GM23338 (cell line): ENCODE measurements around the gene CD74. TPM values are rescaled to one million over a fixed set of nuclear protein-coding genes. Genes with fewer than 3 reads are reported as not detected.
A peak's percentile ranks its signal among the peaks of the same experiment; 100 is the strongest.

Experiments
- ATAC-seq: fragments of 200-7000 bp; cut with Tn5 transposase; 3 replicates; pipeline ENCODE4 v1.9.1; 2020
- DNase-seq: peaks from one replicate; pipeline ENCODE4 v3.0.0-alpha.2; 2015; ENCODE audit warnings: low spot score
- H2AFZ ChIP-seq: fragments of 200-600 bp; sonication (generic); 2 replicates; pipeline ENCODE4 v1.8.0; 2016; ENCODE audit warnings: antibody characterized with exemption, mild to moderate bottlenecking, moderate library complexity
- H3F3A ChIP-seq: fragments of 200-600 bp; sonication (generic); replicated peaks from 2 replicates; pipeline ENCODE4 v1.8.0; 2017; ENCODE audit warnings: antibody characterized with exemption, mixed run types, low read depth
- H3K27ac ChIP-seq: fragments of 200-600 bp; sonication (generic); 2 replicates; pipeline ENCODE4 v1.6.1; 2016; ENCODE audit warnings: low read depth
- H3K27me3 ChIP-seq: fragments of 200-600 bp; sonication (generic); 2 replicates; pipeline ENCODE4 v1.8.0; 2016; ENCODE audit warnings: mild to moderate bottlenecking, mixed run types, moderate library complexity; ENCODE audit not compliant: insufficient read depth
- H3K36me3 ChIP-seq: fragments of 200-600 bp; sonication (generic); 2 replicates; pipeline ENCODE4 v1.8.0; 2016; ENCODE audit warnings: mild to moderate bottlenecking; ENCODE audit not compliant: insufficient read depth
- H3K4me1 ChIP-seq: fragments of 200-600 bp; sonication (generic); 2 replicates; pipeline ENCODE4 v1.8.0; 2016; ENCODE audit warnings: mild to moderate bottlenecking, moderate library complexity; ENCODE audit not compliant: insufficient read depth
- H3K4me2 ChIP-seq: fragments of 200-600 bp; sonication (generic); 2 replicates; pipeline ENCODE4 v1.7.1; 2017; ENCODE audit warnings: mixed run types
- H3K4me3 ChIP-seq: fragments of 200-600 bp; sonication (generic); 2 replicates; pipeline ENCODE4 v1.6.1; 2016; ENCODE audit warnings: mixed run types
- H3K79me2 ChIP-seq: fragments of 200-600 bp; sonication (generic); replicated peaks from 2 replicates; pipeline ENCODE4 v1.8.0; 2017; ENCODE audit warnings: mild to moderate bottlenecking; ENCODE audit not compliant: insufficient read depth
- H3K9me2 ChIP-seq: fragments of 200-600 bp; sonication (generic); 2 replicates; pipeline ENCODE4 v1.8.0; 2017; ENCODE audit not compliant: insufficient read depth
- H4K20me1 ChIP-seq: fragments of 200-600 bp; sonication (generic); replicated peaks from 2 replicates; pipeline ENCODE4 v1.8.0; 2017; ENCODE audit warnings: mild to moderate bottlenecking; ENCODE audit not compliant: insufficient read depth
- H3K27ac Mint-ChIP-seq: 2 replicates; pipeline ENCODE4 v1.8.0; 2020; ENCODE audit warnings: inconsistent platforms, mild to moderate bottlenecking, moderate library complexity, mixed read lengths
- H3K27me3 Mint-ChIP-seq: 3 replicates; pipeline ENCODE4 v1.8.0; 2022; ENCODE audit warnings: low read depth, mild to moderate bottlenecking, moderate library complexity, mixed read lengths, inconsistent platforms; ENCODE audit not compliant: insufficient read depth, poor library complexity
- H3K36me3 Mint-ChIP-seq: 3 replicates; pipeline ENCODE4 v1.8.0; 2021; ENCODE audit warnings: low read depth, mild to moderate bottlenecking, inconsistent platforms, moderate library complexity, mixed read lengths
- H3K4me1 Mint-ChIP-seq: 3 replicates; pipeline ENCODE4 v1.8.0; 2020; ENCODE audit warnings: mild to moderate bottlenecking, inconsistent platforms, mixed read lengths
- H3K4me3 Mint-ChIP-seq: 3 replicates; pipeline ENCODE4 v1.8.0; 2021; ENCODE audit warnings: moderate library complexity, mild to moderate bottlenecking, inconsistent platforms, mixed read lengths
- H3K9me3 Mint-ChIP-seq: 3 replicates; pipeline ENCODE4 v1.8.0; 2020; ENCODE audit warnings: moderate library complexity, mild to moderate bottlenecking, inconsistent platforms, mixed read lengths
- CREB1 ChIP-seq: fragments of 250-450 bp; sonication (Bioruptor Pico); IDR thresholded peaks from 2 replicates; pipeline ENCODE4 v1.5.0; 2020; ENCODE audit warnings: low read depth, mild to moderate bottlenecking, moderate library complexity
- EZH2 ChIP-seq: fragments of 200-600 bp; sonication (generic); IDR thresholded peaks from one replicate; pipeline ENCODE4 v1.8.0; 2017; ENCODE audit warnings: antibody characterized with exemption, mild to moderate bottlenecking, low read depth; ENCODE audit not compliant: unreplicated experiment
- EZH2phosphoT487 ChIP-seq: fragments of 200-600 bp; sonication (generic); IDR thresholded peaks from one replicate; pipeline ENCODE4 v1.8.1; 2018; ENCODE audit warnings: antibody characterized with exemption; ENCODE audit not compliant: unreplicated experiment
- JUNB ChIP-seq: IDR thresholded peaks from one replicate; pipeline ENCODE4 v1.6.1; 2016; ENCODE audit warnings: antibody characterized with exemption; ENCODE audit not compliant: unreplicated experiment
- NANOG ChIP-seq: IDR thresholded peaks from 2 replicates; pipeline ENCODE4 v1.6.1; 2016; ENCODE audit warnings: antibody characterized with exemption, borderline replicate concordance
- POLR2AphosphoS5 ChIP-seq: IDR thresholded peaks from 2 replicates; pipeline ENCODE4 v1.6.1; 2016; ENCODE audit warnings: antibody characterized with exemption, low read depth
- STAT1 ChIP-seq: IDR thresholded peaks from one replicate; pipeline ENCODE4 v1.6.1; 2016; ENCODE audit warnings: antibody characterized with exemption; ENCODE audit not compliant: unreplicated experiment
- ZNF114 ChIP-seq: fragments of 250-450 bp; sonication (Bioruptor Pico); IDR thresholded peaks from 2 replicates; pipeline ENCODE4 v1.5.0; 2020; ENCODE audit warnings: mild to moderate bottlenecking, moderate library complexity
- ZNF331 ChIP-seq: fragments of 250-450 bp; sonication (Bioruptor Pico); IDR thresholded peaks from 2 replicates; pipeline ENCODE4 v1.5.0; 2020; ENCODE audit warnings: low read depth, mild to moderate bottlenecking, moderate library complexity
- polyA plus RNA-seq: library from polyadenylated mRNA; unstranded; fragments of >200 nt; fragmentation: Nextera tagmentation; extraction: Ambion mirVana; gene quantifications from 2 replicates; pipeline ENCODE4 v1.2.1, GENCODE V29; 2016
- total RNA-seq: library from RNA; depleted of rRNA; stranded (reverse); fragments of >200 nt; shearing (Covaris generic); gene quantifications from 2 replicates; pipeline ENCODE4 v1.2.3, GENCODE V29; 2014
- TF ChIP-seq, protein P1 (sequence below): IDR thresholded peaks from one replicate; pipeline ENCODE4 v1.6.1; 2018; ENCODE audit warnings: antibody characterized with exemption; ENCODE audit not compliant: unreplicated experiment
- TF ChIP-seq, protein P2 (sequence below), 2 experiments: fragments of 200-600 bp in 1 of 2; sonication (generic) in 1 of 2; conservative IDR thresholded peaks; 2 replicates each; pipeline versions ENCODE4 v1.5.1 to v1.6.1; 2016 to 2017; ENCODE audit warnings: antibody characterized with exemption in 2 of 2, low read depth in 2 of 2, mild to moderate bottlenecking in 2 of 2, moderate library complexity in 1 of 2
- TF ChIP-seq, protein P3 (sequence below): IDR thresholded peaks from 2 replicates; pipeline ENCODE4 v1.6.1; 2016; ENCODE audit warnings: antibody characterized with exemption
- TF ChIP-seq, protein P4 (sequence below): fragments of 250-450 bp; sonication (Bioruptor Pico); IDR thresholded peaks from 2 replicates; pipeline ENCODE4 v1.5.0; 2020; ENCODE audit warnings: mild to moderate bottlenecking, moderate library complexity

The CD74 gene
- total and polyA plus RNA-seq, 2 experiments from 2014 or later: 49.8 to 98.4 TPM

DNA sequence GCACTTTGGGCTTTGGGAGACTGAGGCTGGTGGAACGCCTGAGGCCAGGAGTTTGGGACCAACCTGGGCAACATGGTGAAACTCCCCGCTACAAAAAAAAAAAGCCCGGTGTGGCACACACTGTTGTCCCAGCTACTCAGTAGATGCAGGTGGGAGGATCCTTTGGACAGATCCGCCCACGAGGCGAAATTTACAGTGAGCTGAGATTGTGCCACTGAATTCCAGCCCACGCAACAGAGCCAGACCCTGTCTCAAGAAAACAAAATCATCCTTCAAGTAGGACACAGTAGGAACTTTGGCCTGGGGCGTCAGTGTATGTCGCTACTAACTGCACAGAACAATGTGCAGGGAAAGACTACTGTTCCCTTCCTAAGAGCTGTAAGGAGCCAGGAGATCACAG, 32.1 kb upstream of the CD74 start:
- Histone ChIP-seq H3K27ac (peak overlapping the region; percentile 72; the same call in 1 of the 2 replicates), H3K27me3 (no peaks in the 10 kb centered on the region), H2AFZ (no peak overlapping the region), H3K36me3 (peaks cover 52% of the 10 kb centered on the region), H4K20me1 (peaks cover 54% of the 10 kb centered on the region), H3K4me2 (no peak overlapping the region), H3K4me3 (no peak overlapping the region), H3K9me2 (no peaks in the 10 kb centered on the region), H3K4me1 (peaks cover 24% of the 10 kb centered on the region), H3F3A (peaks cover 76% of the 10 kb centered on the region), H3K79me2 (peaks cover 37% of the 10 kb centered on the region)
- ATAC-seq (no peak), DNase-seq (no peak)
- Mint-ChIP-seq H3K27ac (peak overlapping the region; percentile 82; the same call in 1 of the 2 replicates), H3K4me1 (peaks cover 48% of the 10 kb centered on the region), H3K27me3 (peaks cover 50% of the 10 kb centered on the region), H3K4me3 (no peak overlapping the region), H3K9me3 (no peaks in the 10 kb centered on the region; the same call in 1 of the 3 replicates), H3K36me3 (peaks cover 68% of the 10 kb centered on the region)
- TF ChIP-seq, protein P1, sequence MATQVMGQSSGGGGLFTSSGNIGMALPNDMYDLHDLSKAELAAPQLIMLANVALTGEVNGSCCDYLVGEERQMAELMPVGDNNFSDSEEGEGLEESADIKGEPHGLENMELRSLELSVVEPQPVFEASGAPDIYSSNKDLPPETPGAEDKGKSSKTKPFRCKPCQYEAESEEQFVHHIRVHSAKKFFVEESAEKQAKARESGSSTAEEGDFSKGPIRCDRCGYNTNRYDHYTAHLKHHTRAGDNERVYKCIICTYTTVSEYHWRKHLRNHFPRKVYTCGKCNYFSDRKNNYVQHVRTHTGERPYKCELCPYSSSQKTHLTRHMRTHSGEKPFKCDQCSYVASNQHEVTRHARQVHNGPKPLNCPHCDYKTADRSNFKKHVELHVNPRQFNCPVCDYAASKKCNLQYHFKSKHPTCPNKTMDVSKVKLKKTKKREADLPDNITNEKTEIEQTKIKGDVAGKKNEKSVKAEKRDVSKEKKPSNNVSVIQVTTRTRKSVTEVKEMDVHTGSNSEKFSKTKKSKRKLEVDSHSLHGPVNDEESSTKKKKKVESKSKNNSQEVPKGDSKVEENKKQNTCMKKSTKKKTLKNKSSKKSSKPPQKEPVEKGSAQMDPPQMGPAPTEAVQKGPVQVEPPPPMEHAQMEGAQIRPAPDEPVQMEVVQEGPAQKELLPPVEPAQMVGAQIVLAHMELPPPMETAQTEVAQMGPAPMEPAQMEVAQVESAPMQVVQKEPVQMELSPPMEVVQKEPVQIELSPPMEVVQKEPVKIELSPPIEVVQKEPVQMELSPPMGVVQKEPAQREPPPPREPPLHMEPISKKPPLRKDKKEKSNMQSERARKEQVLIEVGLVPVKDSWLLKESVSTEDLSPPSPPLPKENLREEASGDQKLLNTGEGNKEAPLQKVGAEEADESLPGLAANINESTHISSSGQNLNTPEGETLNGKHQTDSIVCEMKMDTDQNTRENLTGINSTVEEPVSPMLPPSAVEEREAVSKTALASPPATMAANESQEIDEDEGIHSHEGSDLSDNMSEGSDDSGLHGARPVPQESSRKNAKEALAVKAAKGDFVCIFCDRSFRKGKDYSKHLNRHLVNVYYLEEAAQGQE: no peak
- TF ChIP-seq, protein P2, sequence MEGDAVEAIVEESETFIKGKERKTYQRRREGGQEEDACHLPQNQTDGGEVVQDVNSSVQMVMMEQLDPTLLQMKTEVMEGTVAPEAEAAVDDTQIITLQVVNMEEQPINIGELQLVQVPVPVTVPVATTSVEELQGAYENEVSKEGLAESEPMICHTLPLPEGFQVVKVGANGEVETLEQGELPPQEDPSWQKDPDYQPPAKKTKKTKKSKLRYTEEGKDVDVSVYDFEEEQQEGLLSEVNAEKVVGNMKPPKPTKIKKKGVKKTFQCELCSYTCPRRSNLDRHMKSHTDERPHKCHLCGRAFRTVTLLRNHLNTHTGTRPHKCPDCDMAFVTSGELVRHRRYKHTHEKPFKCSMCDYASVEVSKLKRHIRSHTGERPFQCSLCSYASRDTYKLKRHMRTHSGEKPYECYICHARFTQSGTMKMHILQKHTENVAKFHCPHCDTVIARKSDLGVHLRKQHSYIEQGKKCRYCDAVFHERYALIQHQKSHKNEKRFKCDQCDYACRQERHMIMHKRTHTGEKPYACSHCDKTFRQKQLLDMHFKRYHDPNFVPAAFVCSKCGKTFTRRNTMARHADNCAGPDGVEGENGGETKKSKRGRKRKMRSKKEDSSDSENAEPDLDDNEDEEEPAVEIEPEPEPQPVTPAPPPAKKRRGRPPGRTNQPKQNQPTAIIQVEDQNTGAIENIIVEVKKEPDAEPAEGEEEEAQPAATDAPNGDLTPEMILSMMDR (conservative IDR thresholded peaks at IDR 0.05; ENCODE audit: low read depth in 2 of 2): no peak
- TF ChIP-seq EZH2: no peak
- TF ChIP-seq JUNB: no peak
- TF ChIP-seq ZNF114 (CRISPR knock-in tag): no peak
- no peak for TF ChIP-seq ZNF331 (CRISPR knock-in tag)
- no peak for TF ChIP-seq NANOG
- TF ChIP-seq, protein P3, sequence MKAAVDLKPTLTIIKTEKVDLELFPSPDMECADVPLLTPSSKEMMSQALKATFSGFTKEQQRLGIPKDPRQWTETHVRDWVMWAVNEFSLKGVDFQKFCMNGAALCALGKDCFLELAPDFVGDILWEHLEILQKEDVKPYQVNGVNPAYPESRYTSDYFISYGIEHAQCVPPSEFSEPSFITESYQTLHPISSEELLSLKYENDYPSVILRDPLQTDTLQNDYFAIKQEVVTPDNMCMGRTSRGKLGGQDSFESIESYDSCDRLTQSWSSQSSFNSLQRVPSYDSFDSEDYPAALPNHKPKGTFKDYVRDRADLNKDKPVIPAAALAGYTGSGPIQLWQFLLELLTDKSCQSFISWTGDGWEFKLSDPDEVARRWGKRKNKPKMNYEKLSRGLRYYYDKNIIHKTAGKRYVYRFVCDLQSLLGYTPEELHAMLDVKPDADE: no peak
- TF ChIP-seq EZH2phosphoT487: no peak
- no peak for TF ChIP-seq STAT1
- TF ChIP-seq POLR2AphosphoS5: no peak
- TF ChIP-seq, protein P4, sequence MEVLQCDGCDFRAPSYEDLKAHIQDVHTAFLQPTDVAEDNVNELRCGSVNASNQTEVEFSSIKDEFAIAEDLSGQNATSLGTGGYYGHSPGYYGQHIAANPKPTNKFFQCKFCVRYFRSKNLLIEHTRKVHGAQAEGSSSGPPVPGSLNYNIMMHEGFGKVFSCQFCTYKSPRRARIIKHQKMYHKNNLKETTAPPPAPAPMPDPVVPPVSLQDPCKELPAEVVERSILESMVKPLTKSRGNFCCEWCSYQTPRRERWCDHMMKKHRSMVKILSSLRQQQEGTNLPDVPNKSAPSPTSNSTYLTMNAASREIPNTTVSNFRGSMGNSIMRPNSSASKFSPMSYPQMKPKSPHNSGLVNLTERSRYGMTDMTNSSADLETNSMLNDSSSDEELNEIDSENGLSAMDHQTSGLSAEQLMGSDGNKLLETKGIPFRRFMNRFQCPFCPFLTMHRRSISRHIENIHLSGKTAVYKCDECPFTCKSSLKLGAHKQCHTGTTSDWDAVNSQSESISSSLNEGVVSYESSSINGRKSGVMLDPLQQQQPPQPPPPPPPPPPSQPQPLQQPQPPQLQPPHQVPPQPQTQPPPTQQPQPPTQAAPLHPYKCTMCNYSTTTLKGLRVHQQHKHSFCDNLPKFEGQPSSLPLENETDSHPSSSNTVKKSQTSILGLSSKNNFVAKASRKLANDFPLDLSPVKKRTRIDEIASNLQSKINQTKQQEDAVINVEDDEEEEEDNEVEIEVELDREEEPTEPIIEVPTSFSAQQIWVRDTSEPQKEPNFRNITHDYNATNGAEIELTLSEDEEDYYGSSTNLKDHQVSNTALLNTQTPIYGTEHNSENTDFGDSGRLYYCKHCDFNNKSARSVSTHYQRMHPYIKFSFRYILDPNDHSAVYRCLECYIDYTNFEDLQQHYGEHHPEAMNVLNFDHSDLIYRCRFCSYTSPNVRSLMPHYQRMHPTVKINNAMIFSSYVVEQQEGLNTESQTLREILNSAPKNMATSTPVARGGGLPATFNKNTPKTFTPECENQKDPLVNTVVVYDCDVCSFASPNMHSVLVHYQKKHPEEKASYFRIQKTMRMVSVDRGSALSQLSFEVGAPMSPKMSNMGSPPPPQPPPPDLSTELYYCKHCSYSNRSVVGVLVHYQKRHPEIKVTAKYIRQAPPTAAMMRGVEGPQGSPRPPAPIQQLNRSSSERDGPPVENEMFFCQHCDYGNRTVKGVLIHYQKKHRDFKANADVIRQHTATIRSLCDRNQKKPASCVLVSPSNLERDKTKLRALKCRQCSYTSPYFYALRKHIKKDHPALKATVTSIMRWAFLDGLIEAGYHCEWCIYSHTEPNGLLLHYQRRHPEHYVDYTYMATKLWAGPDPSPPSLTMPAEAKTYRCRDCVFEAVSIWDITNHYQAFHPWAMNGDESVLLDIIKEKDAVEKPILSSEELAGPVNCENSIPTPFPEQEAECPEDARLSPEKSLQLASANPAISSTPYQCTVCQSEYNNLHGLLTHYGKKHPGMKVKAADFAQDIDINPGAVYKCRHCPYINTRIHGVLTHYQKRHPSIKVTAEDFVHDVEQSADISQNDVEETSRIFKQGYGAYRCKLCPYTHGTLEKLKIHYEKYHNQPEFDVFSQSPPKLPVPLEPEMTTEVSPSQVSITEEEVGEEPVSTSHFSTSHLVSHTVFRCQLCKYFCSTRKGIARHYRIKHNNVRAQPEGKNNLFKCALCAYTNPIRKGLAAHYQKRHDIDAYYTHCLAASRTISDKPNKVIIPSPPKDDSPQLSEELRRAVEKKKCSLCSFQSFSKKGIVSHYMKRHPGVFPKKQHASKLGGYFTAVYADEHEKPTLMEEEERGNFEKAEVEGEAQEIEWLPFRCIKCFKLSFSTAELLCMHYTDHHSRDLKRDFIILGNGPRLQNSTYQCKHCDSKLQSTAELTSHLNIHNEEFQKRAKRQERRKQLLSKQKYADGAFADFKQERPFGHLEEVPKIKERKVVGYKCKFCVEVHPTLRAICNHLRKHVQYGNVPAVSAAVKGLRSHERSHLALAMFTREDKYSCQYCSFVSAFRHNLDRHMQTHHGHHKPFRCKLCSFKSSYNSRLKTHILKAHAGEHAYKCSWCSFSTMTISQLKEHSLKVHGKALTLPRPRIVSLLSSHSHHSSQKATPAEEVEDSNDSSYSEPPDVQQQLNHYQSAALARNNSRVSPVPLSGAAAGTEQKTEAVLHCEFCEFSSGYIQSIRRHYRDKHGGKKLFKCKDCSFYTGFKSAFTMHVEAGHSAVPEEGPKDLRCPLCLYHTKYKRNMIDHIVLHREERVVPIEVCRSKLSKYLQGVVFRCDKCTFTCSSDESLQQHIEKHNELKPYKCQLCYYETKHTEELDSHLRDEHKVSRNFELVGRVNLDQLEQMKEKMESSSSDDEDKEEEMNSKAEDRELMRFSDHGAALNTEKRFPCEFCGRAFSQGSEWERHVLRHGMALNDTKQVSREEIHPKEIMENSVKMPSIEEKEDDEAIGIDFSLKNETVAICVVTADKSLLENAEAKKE: no peak
- no peak for TF ChIP-seq CREB1 (CRISPR knock-in tag)
